MM.1S (cell line): ENCODE measurements around the gene PDE6B.

Experiments used
- EZH2 ChIP-seq: fragments of 300-600 bp; sonication (generic); optimal IDR thresholded peaks from 2 replicates; pipeline ENCODE3; 2017; ENCODE audit warnings: low read depth, mild to moderate bottlenecking, antibody characterized with exemption, low read length, mixed read lengths
- TF ChIP-seq, protein P1 (sequence below): fragments of 300-600 bp; sonication (generic); IDR thresholded peaks from 2 replicates; pipeline ENCODE4 v1.5.1; 2016; ENCODE audit warnings: antibody characterized with exemption, low read length, mixed read lengths

GRCh38 chr4:588351-588849, 37.0 kb upstream of the PDE6B start:
- TF ChIP-seq EZH2: no peak
- TF ChIP-seq, protein P1, sequence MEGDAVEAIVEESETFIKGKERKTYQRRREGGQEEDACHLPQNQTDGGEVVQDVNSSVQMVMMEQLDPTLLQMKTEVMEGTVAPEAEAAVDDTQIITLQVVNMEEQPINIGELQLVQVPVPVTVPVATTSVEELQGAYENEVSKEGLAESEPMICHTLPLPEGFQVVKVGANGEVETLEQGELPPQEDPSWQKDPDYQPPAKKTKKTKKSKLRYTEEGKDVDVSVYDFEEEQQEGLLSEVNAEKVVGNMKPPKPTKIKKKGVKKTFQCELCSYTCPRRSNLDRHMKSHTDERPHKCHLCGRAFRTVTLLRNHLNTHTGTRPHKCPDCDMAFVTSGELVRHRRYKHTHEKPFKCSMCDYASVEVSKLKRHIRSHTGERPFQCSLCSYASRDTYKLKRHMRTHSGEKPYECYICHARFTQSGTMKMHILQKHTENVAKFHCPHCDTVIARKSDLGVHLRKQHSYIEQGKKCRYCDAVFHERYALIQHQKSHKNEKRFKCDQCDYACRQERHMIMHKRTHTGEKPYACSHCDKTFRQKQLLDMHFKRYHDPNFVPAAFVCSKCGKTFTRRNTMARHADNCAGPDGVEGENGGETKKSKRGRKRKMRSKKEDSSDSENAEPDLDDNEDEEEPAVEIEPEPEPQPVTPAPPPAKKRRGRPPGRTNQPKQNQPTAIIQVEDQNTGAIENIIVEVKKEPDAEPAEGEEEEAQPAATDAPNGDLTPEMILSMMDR: no peak
